HG03097 (cell line): ENCODE data around the gene UHMK1.

Source experiments
- ATAC-seq: cut with Tn5 transposase; IDR thresholded peaks from one replicate; pipeline ENCODE4 v1.9.1; 2021; ENCODE audit not compliant: unreplicated experiment, low FRiP score

UHMK1 gene

GRCh38 chr1:162527314-162527713, 29.7 kb downstream of the UHMK1 start:
- no peak for ATAC-seq

- ATAC-seq = no peak
Observed at GRCh38 chr1:162530307-162530987, 32.8 kb downstream of the UHMK1 start.

GRCh38 chr1:162530988-162531319, 33.3 kb downstream of the UHMK1 start:
- ATAC-seq = no peak

DNA sequence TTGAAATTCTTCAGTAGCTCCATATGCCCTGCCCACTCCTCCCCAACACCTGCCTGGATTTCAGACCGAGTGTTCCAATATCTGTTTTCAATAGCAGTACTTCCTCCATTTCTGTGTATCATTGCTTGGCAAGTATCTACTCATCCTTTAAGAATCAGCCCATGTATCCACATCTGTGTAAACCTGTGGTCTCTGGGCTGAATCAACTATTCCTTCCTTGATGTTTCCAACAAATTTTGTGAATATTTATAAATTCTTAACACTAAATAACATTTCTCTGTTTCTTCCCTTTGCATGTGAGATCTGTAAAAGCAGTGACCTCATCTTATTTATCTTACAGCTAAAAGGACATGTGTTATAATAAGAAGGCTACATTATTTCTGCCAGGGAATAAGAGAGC, 37.9 kb downstream of the UHMK1 start:
- ATAC-seq = no peak

DNA sequence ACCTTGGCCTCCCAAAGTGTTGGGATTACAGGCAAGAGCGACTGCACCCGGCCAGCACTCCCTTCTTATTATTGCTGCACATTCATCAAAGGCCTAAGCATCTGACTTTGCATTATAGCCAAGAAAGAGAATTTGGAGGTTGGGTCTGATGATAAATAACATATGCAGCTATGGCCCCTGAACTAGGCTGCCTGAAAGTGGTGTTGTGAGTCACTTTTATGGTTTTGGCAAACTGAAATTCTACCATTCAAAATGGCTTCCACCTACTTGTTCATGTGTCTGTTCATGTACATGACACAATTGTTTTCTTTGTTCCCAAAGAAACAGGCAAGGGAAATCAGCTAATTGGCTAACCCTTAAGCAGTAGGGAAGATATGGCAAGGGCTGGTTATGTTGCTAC, 38.9 kb downstream of the UHMK1 start:
- no peak for ATAC-seq

DNA sequence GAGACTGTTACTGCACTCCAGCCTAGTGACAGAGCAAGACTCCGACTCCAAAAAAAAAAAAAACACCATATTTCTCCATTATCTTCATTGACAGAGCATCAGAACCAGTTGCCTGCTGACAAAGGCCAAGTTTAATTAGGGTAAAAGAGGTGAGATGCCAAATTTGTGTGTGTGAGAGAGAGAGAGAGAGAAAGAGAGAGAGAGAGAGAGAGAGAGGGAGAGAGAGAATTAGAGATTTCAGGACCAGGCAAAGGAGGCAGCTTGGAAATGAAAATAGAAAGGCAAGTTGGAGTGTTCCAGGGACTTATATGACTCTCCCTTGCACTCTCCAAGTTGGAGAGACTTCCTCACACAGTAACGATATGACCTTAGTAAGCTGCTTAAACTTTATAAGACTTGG, 39.6 kb downstream of the UHMK1 start:
- no peak for ATAC-seq

GRCh38 chr1:162538815-162539431, 41.3 kb downstream of the UHMK1 start:
- no peak for ATAC-seq

DNA sequence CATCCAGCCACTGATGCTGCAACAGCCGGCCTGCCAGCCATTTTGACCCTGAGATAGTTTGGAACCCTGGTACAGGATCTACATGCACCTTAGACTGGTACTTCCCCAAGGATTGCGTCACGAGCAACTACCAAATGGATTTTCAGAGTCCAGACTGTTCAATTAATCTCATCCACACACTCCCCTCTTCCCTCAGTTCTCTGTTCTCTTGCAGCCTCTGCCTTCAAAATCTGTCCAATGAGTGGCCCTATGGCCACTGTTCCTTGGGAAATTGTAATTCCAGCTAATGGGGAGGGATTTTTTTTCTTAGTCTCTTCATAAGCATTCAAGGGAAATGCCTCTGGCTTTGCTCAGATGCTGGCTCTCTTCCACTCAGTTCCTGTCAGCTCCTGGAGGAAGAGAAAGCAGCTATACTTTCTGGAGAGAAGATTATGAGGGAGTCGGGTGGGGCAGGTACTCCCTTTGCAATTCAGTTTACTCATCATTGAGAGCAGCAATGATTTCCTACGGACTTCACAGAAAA, 44.1 kb downstream of the UHMK1 start:
- no peak for ATAC-seq

DNA sequence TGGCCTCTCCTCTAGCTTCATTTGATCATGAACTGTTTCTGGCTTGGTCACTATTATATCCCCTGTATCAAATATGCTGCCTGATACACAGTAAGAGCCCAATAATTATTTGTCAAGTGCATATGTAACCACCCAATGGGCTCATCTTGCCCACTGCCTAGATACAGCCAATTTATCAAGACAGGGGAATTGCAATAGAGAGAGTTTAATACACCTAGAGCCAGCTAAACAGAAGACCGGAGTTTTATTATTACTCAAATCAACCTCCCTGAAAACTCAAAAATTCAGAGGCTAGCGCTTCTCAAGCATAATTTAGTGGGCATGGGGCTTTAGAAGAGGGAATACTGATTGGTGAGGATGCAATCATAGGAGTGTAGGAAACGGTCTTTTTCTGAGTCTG, 45.6 kb downstream of the UHMK1 start:
- no peak for ATAC-seq

DNA sequence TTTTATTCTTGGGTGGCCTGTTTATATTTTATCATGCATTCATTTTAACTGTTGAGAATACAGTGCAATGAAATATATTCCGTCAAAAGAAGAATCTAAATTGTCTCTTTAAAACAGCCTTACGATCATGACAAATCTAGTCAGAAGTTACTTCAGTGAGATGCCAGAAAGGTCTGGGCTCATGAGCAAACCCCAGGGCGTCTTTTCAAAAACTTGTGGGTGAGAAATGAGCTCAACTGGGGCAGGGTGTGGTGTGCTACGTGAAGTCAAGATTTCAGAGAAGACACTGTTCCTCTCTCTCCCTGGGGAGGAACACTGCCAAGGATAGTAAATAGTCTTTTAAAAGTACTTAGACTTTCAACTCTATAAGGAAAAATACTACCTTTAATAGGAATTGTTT, 50.6 kb downstream of the UHMK1 start:
- ATAC-seq = no peak

GRCh38 chr1:162549001-162549400, 51.4 kb downstream of the UHMK1 start:
- no peak for ATAC-seq

DNA sequence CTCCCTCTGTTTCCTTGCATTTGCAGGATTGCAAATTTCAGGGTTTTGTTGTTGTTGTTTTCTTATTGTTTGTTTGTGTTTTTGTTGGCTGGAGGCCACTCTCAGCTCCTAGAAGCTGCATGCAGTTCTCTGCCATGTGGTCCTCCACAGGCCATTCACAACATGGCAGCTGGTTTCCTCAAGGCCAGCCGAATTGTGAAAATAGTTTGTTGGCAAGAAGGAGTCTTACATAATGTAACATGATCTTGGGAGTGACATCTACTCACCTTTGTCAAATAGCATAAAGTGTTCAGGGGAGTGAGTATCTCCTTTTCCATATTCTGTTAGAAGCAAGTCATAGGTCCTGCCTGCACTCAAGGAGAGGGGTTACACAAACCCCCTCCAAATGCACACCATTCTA, 53.3 kb downstream of the UHMK1 start:
- no peak for ATAC-seq

DNA sequence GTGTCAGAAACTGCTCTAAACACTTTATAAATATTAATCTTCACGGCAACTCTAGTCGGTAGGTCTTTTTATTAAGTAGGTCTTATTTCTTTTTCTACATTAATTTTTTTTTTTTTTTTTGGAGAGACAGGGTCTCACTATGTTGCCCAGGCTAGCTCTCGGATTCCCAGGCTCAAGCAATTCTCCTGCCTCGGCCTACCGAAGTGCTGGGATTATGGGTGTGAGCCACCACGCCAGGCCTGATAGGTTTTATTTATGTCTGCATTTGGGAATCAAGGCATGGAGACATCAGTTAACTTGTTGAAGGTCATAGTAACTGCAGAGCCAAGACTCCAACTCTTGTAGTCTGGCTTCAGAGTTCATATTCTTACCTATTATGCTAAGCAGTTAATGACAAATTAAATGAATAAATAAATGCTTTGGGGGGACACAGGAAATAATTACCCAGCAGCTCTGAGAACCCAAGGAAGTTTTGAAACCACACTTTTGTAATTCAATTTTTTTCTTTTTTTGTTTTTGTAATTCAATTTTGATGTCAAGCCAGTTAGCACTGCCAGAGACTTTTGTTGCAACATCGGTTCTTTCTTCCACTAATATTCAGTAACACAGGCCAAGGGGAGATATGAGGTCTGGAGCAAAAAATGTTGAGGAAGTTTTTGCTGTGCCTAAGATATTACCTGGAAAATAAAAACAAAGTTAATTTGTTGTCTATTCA, 54.5 kb downstream of the UHMK1 start:
- ATAC-seq = no peak

DNA sequence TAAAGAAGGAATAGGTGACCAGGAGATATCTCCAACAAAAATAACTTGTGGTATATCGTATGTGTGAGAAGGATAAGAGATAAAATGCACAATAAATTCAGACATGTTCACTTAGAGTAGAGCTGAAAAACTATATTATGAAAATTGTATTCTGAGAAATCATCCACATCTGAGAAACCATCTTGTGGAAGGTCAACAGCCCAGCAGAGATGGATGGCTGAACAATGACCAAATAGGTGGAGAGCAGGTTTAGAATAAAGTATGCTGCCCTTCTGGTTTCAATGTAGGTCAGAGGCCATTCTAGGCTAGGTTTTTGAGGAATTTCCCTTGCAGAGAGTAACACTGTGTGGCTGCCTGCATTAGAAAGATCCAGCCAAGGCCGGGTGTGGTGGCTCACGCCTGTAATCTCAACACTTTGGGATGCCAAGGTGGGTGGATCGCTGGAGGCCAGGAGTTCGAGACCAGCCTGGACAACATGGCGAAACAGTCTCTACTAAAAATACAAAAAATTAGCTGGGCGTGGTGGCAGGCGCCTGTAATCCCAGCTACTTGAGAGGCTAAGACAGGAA, 55.1 kb downstream of the UHMK1 start:
- no peak for ATAC-seq

- ATAC-seq = no peak
Observed at GRCh38 chr1:162554258-162554657, 56.6 kb downstream of the UHMK1 start.

DNA sequence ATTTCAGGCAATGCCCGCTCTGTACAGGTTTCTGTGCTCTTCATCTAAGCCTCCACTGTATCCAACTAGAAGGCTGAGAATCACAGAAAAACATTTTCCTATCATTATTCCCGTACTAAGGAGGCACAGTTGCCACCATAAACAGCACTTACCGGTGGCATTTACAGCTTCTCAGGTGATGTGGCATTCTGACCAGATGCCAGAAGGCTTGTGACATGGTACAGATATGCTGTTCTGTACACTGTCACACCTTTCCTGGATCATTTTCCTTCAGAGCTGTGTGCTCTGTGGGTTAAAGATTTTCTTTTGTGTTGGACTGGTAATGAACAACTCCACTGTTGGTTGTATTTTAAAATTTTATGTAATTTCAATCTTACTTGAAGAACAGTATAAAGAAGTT, 59.9 kb downstream of the UHMK1 start:
- ATAC-seq = no peak

DNA sequence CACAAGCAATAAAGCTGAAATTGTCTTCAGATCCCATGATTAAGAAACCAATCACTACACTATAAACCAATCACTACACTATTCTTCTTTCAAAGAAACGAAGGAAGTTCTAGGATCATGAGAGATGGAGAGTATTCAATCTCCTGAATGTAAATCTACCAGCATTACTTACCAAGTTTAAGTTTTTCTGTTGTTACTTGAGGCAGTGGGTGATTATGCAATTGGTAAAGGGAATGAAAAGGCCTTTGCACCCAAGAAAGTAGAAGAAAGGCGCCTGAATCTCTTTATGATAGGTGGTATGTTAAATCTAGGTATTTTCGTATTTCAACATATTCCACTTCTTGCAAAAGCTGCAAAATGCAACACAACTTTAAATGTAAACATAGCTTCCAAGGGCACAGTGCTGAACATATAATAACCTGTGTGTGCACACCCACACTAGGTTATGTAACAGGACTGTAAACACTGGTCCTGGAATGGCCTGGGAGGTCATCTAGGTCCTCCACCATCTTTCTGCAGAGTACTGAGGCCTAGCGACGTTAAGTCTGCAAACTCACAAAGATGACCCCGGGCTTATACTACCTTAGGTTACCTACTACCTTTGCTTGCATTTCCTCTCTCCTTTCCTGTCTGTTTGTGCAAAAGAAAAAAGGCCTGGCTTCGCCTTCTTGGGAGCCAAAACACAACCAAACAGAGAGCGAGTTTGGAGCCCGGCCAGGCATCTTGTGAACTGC, 62.9 kb downstream of the UHMK1 start:
- no peak for ATAC-seq

GRCh38 chr1:162561037-162561615, 63.5 kb downstream of the UHMK1 start:
- peak; percentile 95 for ATAC-seq

DNA sequence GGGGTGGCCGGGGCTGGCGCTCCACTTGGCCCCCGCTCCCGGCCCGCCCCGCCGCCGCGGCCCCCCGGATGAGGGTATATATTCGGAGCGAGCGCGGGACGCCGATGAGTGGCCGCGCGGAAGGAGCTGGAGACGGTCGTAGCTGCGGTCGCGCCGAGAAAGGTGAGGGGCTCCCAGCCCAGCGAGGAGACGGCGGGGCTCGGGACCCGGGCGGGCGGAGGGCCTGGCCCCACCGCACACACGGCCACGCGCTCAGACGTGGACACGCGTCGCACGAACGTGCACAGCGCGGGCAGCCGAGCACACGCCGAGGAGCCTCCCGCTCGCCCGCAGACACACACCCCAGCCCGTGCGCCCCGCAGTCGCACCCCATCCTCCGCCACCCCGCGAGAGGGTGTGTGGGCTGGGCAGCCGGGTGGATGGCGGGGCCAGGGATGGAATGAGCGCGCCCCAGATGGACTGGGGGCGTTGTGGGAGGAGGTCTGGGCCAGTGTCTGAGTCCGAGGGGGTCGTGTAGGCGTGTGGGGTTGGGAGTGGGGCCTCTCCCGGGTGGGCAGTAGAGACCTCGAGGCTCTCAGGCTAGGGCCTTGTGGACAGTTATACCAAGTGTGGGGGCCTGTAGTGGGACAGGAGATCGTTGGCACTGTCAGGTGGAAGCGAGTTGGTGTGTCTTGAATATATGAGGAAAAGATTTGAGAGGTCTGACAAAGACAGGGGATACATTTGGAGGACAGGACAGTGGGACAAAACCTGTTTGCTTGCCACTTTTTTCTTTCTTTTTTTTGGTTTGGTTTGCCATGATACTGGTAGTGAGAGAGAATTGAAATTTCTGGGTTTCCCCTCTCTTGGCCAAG, 64.2 kb downstream of the UHMK1 start, which contains the start of gene UAP1:
TSS of gene UAP1 (plus strand) at position 107 of the 854 bp plus-strand sequence. CDS start 4,347 bp downstream, outside the sequence.
- peak; percentile 26 for ATAC-seq

DNA sequence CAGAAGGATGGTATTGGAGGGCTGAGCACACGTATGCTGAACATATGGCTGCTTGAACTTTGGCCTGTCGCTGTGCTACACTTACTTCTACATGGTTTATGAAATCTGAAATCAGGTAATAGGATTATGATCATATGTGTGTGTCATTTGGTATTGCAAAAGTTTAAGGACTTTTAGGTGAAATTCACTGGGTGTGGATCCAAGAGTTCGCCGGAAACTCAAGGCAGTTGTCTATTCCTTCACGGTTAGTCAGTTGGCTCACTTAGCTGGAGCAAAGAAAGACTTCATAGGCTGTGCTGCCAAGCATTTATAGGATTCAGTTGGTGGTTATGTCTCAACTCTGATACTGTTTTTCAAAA, 64.8 kb downstream of the UHMK1 start:
- no peak for ATAC-seq
